Mesodermal cell (in vitro differentiated cells): Measurements from ENCODE around the gene DPF3.

Experiments used
- H3K27ac ChIP-seq: 2 replicates; pipeline ENCODE4 v1.7.0; 2013; ENCODE audit warnings: mild to moderate bottlenecking, low read depth, low read length, moderate library complexity; ENCODE audit not compliant: severe bottlenecking
- H3K36me3 ChIP-seq: 2 replicates; pipeline ENCODE4 v1.7.1; 2013; ENCODE audit warnings: mild to moderate bottlenecking, low read length, moderate library complexity; ENCODE audit not compliant: control insufficient read depth, insufficient read depth
- H3K4me1 ChIP-seq: one replicate; pipeline ENCODE4 v1.7.1; 2013; ENCODE audit warnings: mild to moderate bottlenecking, low read length; ENCODE audit not compliant: insufficient read depth, control insufficient read depth, poor library complexity, severe bottlenecking
- H3K4me3 ChIP-seq: 2 replicates; pipeline ENCODE4 v1.7.0; 2013; ENCODE audit warnings: low read length, control low read depth, mild to moderate bottlenecking; ENCODE audit not compliant: insufficient read depth, poor library complexity, severe bottlenecking; ENCODE audit errors: extremely low read depth
- H3K9me3 ChIP-seq: 2 replicates; pipeline ENCODE4 v1.7.1; 2013; ENCODE audit warnings: mild to moderate bottlenecking, low read length, moderate library complexity; ENCODE audit not compliant: control insufficient read depth
- WGBS, 2 experiments: methylation state at CpG; one replicate each; pipeline ENCODE4 v1.1.5; 2013; ENCODE audit warnings: missing lambda C conversion rate in 2 of 2; ENCODE audit not compliant: insufficient coverage in 2 of 2; 5-methylcytosine and 5-hydroxymethylcytosine counted together

The DPF3 gene

DNA sequence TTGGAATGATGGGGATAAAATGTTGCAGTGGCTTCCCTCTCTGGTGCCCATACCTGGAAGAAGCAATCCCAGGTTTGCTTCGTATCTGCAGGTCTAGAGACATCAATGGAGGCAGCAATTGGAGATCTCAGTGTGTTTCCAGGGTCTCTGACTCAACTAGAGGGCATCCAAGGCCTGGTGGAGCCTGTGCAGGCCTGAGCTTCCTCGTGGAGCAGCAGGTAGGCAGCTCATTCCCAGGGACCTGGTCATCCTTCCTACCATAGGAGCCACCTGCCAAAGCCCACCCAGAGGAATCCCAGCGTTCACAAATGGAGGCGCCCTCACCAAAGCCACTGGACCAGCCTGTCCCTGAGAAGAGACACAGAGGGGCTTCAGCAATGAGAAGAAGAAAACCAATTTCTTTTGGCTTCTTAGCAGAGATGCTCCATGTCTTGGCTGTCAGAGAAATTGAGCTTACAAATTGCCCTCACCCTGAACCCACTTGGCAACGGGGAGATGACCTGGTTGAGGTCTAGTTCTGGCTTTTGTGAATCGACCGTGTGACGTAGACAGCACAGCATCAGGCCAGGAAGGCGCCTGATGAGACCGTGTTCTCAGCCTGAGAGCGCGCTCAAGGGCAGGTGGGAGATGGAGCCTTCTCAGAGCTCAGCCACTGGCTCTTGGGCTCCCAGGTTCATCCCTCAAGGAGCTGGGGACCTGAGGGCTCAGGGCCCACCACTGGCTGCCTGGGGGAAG lies 283.6 kb downstream of the DPF3 start:
- Histone ChIP-seq H3K4me1 (peaks cover 49% of the 10 kb centered on the region), H3K4me3 (no peak overlapping the region), H3K27ac (no peak overlapping the region), H3K36me3 (no peaks in the 10 kb centered on the region), H3K9me3 (no peaks in the 10 kb centered on the region)
- WGBS, 2 experiments, result 91 to 94% methylated on average over 11 to 12 of the region's 12 CpGs

DNA sequence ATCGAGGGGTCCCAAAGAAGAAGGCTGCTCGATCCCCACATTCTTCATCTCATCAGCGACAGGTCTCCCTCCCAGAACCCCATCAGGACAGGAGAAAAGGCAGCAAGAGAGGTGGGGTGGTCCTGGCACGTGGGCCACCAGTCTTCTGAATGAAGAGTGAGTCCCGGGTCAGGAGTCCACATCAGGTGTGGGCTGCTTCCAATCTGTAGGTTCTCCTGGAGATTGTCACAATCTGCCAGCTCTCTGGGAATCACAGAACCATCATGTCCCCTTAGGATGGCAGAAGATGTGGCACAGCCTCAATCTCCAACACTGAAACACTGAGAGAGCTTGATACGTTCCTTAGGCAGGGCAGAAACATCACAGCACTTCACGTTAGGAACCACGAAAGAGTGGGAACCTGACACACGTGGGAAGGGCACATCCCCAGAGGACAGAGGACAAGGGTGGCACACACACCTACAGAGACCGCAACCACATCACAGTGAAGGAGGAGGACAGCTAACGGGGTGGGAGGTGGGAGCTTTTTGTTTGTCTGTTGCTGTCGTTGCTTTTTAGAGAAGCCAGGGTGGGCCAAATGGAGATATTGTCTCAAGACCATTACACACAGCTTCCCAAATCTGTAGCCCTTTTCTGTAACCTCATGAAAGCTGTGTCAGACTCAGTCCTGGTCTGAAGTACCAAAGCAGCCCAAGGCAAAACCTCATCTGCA lies 284.5 kb downstream of the DPF3 start:
- Histone ChIP-seq H3K27ac (peak overlapping the region; percentile 98), H3K4me1 (peaks cover 42% of the 10 kb centered on the region), H3K36me3 (no peaks in the 10 kb centered on the region), H3K9me3 (no peaks in the 10 kb centered on the region), H3K4me3 (no peak overlapping the region)
- WGBS, 2 experiments, result 76 to 89% methylated on average over 4 to 8 of the region's 12 CpGs

DNA sequence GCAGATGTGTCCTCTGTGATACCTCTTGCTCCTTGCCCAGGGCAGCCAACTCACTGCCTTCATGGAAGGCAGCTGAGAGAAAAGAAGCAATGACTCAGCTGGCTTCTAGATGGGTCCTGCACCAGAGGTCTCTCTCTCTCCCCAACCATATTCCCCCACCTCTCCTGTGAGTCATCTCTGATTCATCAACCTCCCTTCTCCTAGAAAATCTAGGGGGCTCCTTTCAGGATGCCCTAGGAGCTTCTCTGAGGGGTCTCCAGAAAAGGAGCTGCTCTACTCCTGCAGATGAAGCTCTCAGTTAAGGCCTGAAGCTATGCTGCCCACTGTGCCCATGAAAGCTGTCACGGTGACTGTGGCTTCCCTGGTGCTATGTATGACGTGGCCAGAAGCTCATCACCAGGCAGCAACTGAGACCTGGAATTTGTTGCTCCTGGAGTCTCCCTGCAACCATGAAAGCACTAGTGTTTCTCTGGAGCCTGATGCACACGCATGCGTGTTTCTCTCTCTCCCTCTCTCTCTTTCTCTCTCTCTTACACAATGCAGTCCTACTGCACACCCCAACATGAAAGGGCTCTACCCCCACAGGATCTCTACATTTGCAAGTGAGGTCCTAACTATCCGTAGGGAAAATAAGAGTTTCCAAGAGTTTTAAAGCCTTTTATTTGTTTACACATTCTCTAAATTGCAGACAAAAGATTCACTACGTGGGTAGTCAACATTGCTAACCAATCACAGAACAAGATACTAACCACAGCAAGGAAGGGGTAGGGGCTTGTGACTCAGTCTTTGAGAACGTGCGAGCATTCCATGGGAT lies 285.3 kb downstream of the DPF3 start:
- no peak overlapping the region for H3K4me3 ChIP-seq
- H3K36me3 ChIP-seq, result no peaks in the 10 kb centered on the region
- WGBS, 2 experiments, result 77 to 81% methylated on average over 5 to 6 of the region's 8 CpGs
- no peaks in the 10 kb centered on the region for H3K9me3 ChIP-seq
- H3K27ac ChIP-seq, result peak overlapping the region; percentile 98
- H3K4me1 ChIP-seq, result peaks cover 35% of the 10 kb centered on the region

DNA sequence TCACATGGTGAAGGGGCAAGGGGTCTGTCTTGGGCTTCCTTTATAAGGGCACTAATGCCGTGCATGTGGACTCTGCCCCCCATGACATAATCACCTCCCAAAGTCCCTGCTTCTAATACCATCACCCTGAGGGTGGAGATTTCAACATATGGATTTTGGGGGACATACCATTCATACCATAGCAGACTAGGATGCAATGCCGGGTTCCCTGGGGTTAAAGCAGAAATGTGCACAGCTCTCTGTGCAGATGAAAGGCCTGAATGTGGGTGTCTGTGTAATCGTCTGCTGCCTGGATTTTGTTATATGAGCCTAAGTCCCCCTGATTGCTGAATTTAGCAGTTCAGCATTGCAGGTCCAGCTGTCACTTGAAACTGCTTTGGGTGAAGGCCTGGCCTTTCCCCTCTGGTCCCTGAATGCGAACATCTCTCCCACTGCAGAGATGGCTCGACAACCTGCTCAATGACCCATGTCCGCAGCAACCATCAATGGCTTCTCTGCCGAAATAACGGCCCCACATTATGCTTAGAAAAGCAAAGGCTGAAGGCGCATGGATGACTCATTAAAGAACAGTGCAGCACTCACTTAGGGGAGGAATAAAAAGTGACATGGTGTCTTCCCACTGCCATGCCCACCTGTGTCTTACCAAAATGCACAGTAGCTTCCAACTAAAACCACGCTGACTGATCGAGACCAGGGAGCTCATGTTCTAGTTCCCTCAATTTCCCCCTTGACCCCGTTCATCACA lies 286.3 kb downstream of the DPF3 start:
- WGBS, 2 experiments, result 94% methylated on average over 10 of the region's 12 CpGs
- Histone ChIP-seq H3K4me3 (no peak overlapping the region), H3K36me3 (no peaks in the 10 kb centered on the region), H3K9me3 (no peaks in the 10 kb centered on the region), H3K27ac (peak overlapping the region; percentile 98), H3K4me1 (peaks cover 35% of the 10 kb centered on the region)

DNA sequence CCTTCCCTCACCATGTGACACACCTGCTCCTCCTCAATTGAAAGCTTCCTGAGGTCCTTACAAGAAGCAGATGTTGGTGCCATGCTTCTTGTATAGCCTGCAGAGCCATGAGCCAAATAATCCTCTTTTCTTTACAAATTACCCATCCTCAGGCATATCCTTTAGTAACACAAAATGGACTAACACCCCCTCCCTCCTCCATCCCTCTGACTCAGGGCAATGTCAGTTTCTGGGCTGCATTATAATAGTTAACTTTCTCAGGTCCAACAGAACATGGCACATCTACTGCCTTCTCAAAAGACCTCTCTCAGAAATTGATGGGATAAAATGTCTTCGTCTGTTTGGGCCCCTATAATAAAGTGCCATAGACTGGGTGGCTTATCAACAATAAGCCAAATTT lies 287.0 kb downstream of the DPF3 start:
- Histone ChIP-seq H3K4me1 (peaks cover 32% of the 10 kb centered on the region), H3K4me3 (no peak overlapping the region), H3K36me3 (no peaks in the 10 kb centered on the region), H3K27ac (no peak overlapping the region), H3K9me3 (no peaks in the 10 kb centered on the region)
- 75 to 80% methylated on average over 1 of the region's 1 CpG for WGBS, 2 experiments

DNA sequence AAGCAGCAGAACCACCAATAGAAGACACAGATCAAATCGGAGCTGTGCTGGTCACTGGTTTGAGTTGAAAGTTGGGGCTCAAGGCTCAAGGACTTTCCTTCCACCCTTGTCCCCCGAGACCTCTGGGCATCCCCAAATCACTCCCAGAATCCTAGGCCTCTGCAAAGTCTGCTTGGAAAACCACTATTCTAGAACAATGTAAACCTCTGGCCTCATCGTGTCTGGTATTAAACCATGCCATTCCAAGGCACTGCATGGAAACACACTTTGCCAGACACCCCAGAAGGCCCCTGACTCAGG lies 288.0 kb downstream of the DPF3 start:
- no peaks in the 10 kb centered on the region for H3K9me3 ChIP-seq
- no peaks in the 10 kb centered on the region for H3K36me3 ChIP-seq
- no peak overlapping the region for H3K4me3 ChIP-seq
- H3K4me1 ChIP-seq, result peaks cover 33% of the 10 kb centered on the region
- 89 to 93% methylated on average over 3 of the region's 3 CpGs for WGBS, 2 experiments
- no peak overlapping the region for H3K27ac ChIP-seq

DNA sequence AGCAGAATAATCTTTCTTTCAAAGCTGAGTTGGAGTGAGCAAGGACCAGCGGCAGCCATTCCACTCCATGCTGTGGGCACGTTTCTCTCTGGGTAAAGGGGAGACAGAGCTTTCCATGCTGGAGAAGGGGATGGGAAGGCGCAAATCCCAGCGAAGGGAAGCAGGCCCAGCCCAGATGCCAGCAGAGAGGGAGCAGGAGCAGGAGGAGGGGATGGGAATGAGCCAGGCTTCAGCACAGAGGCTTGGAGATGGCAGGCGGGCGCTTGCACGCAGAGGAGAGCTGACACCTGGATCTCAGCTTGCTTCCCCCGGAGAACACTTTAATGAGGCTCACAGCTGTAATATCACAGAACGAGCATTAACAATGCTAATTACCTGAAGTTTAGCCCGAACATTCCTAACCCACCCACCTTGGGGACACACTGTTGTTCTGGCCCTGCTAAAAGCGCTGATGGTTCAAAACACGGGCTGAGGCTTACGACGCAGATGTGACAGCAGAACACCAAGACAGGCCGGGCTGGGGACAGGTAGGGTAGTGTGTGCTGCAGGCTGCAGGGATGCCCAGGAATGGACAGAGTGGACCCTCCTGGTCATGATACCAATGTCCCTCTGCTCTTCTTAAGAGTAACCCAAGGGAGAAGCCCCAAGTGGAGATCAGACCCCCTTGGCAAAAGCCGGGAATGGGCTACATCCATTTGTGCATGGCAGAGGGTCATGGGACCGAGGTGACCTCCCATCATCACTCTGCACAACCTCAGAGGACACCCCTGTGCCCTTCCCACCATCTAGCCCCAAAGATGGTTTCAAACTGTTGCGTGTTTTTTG lies 288.6 kb downstream of the DPF3 start:
- 94 to 98% methylated on average over 15 to 16 of the region's 18 CpGs for WGBS, 2 experiments
- no peak overlapping the region for H3K4me3 ChIP-seq
- H3K36me3 ChIP-seq, result no peaks in the 10 kb centered on the region
- no peaks in the 10 kb centered on the region for H3K9me3 ChIP-seq
- peaks cover 34% of the 10 kb centered on the region for H3K4me1 ChIP-seq
- H3K27ac ChIP-seq, result no peak overlapping the region

DNA sequence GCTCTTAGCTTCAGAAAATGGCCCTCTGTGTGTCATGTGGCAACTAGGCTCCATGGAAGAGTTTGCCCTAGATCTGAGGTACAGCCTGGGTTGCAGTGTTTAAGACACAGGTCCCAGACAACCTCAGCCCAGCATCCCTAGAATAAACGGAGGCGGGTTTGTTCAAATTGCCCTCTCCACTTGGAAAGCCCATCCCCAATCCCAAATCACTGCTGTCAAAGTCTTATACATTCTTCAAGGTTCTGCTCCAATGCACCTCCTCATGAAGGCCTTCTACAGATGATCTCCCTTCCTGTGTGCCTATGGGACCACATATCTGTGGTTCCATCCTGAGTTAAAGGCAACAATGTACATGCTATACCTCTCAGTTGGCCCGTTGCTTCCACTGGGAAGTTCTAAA lies 289.8 kb downstream of the DPF3 start:
- Histone ChIP-seq H3K4me3 (no peak overlapping the region), H3K4me1 (peaks cover 29% of the 10 kb centered on the region), H3K36me3 (no peaks in the 10 kb centered on the region), H3K27ac (no peak overlapping the region), H3K9me3 (no peaks in the 10 kb centered on the region)
- WGBS, 2 experiments, result 93 to 96% methylated on average over 3 of the region's 3 CpGs

DNA sequence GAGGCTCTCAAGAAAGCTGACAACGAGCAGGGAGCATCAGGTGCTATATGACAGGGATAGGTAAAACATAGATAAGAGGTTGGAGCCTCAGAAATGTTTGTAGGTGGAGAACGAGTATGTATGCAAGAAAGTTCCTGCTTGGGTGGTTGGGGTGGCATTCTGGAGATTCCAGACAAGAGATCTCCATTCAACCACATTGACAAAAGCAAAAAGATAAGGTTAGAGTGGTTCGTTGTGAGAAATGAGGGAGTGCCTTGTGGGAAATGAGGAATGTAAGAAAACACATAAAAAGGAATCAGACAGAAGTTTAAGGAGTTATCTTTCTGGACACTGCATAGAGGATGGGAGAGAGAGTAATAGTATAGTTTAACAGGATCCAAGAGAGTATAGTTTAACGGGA lies 290.3 kb downstream of the DPF3 start:
- no peak overlapping the region for H3K27ac ChIP-seq
- 83 to 100% methylated on average over 1 to 2 of the region's 4 CpGs for WGBS, 2 experiments

More for the DNA sequence above, 290.3 kb downstream of the DPF3 start:
- Histone ChIP-seq H3K9me3 (no peaks in the 10 kb centered on the region), H3K4me3 (no peak overlapping the region), H3K4me1 (peaks cover 24% of the 10 kb centered on the region), H3K36me3 (no peaks in the 10 kb centered on the region)
